K562 (cell line): Measurements from ENCODE around the gene TAF1A. TPM values are rescaled to one million over a fixed set of nuclear protein-coding genes. Genes with fewer than 3 reads are reported as not detected.

ENCODE experiments used
- ATAC-seq: fragments of 200-7000 bp; cut with Tn5 transposase; 3 replicates; pipeline ENCODE4 v1.9.1; 2020; ENCODE audit warnings: moderate library complexity
- BruUV-seq: library from RNA; stranded (reverse); fragments of 400-500 nt; replicated peaks from 2 replicates; lab custom pipeline; 2021; lab: Mats Ljungman, UMichigan
- CTCF ChIA-PET: fragments of 300-600 bp; formaldehyde crosslinking; extraction: SDS; loops from one replicate; lab custom pipeline; 2021; ENCODE audit warnings: low intra/inter-chr PET ratio; lab: Yijun Ruan, JAX
- POLR2A ChIA-PET: fragments of 300-600, 350-650 bp; sonication (Branson Sonifier 250); formaldehyde crosslinking; extraction: SDS; loops from one replicate; lab custom pipeline; 2021; ENCODE audit warnings: antibody characterized with exemption, inconsistent platforms; lab: Yijun Ruan, JAX
- DNase-seq, 4 experiments: peaks; one replicate each; pipeline versions ENCODE4 v3.0.0 to v3.0.0-alpha.2; 2011 to 2018; ENCODE audit warnings: low spot score in 3 of 4, mixed read lengths in 3 of 4; ENCODE audit errors: extremely low read depth in 1 of 4
- FAIRE-seq: peaks from 2 replicates; lab custom pipeline; 2011; peaks lifted over from hg19 to GRCh38; lab: Jason Lieb, UNC
- H2AFZ ChIP-seq: 2 replicates; pipeline ENCODE4 v1.6.0; 2011; ENCODE audit warnings: low read depth, low read length, control low read depth, inconsistent platforms
- H3K27ac ChIP-seq: fragments of 200-600 bp; 3 replicates; pipeline ENCODE4 v1.8.0; 2011; ENCODE audit warnings: low read depth, mild to moderate bottlenecking, control low read depth, inconsistent platforms, low read length, moderate library complexity, mixed read lengths; ENCODE audit errors: extremely low read depth
- H3K27me3 ChIP-seq, 2 experiments: fragments of 300-600 bp in 1 of 2; 2 replicates in 1 of 2; 3 replicates in 1 of 2; pipeline versions ENCODE4 v1.6.0 to v1.8.0; 2011; ENCODE audit warnings: inconsistent platforms in 2 of 2, low read length in 2 of 2, mild to moderate bottlenecking in 1 of 2, mixed read lengths in 1 of 2, moderate library complexity in 1 of 2; ENCODE audit not compliant: control insufficient read depth in 2 of 2, insufficient read depth in 2 of 2
- H3K36me3 ChIP-seq: fragments of 300-600 bp; 3 replicates; pipeline ENCODE4 v1.8.0; 2011; ENCODE audit warnings: mild to moderate bottlenecking, low read length, inconsistent platforms; ENCODE audit not compliant: control insufficient read depth, insufficient read depth
- H3K4me1 ChIP-seq, 2 experiments: fragments of 200-600 bp in 1 of 2; replicated peaks in 1 of 2; 2 replicates in 1 of 2; 3 replicates in 1 of 2; pipeline versions ENCODE4 v1.5.1 to v1.8.0; 2011; ENCODE audit warnings: inconsistent platforms in 2 of 2, low read length in 2 of 2, mild to moderate bottlenecking in 1 of 2, mixed read lengths in 1 of 2, moderate library complexity in 1 of 2; ENCODE audit not compliant: control insufficient read depth in 2 of 2, insufficient read depth in 2 of 2
- H3K4me2 ChIP-seq: 2 replicates; pipeline ENCODE4 v1.6.1; 2011; ENCODE audit warnings: low read length, control low read depth, inconsistent platforms, mixed read lengths; ENCODE audit not compliant: insufficient read depth
- H3K4me3 ChIP-seq: fragments of 200-600 bp; sonication (generic), shearing (Covaris generic); 2 replicates; pipeline ENCODE4 v1.5.1; 2016; ENCODE audit warnings: control low read depth, inconsistent platforms
- H3K79me2 ChIP-seq: fragments of 200-600 bp; 3 replicates; pipeline ENCODE4 v1.8.0; 2011; ENCODE audit warnings: low read length, inconsistent platforms; ENCODE audit not compliant: control insufficient read depth, insufficient read depth
- H3K9ac ChIP-seq, 2 experiments: 2 replicates each; pipeline versions ENCODE4 v1.6.0 to v1.6.1; 2011; ENCODE audit warnings: low read depth in 2 of 2, low read length in 2 of 2, control low read depth in 1 of 2, inconsistent platforms in 1 of 2, mild to moderate bottlenecking in 1 of 2, mixed read lengths in 1 of 2; ENCODE audit not compliant: insufficient read depth in 1 of 2
- H3K9me1 ChIP-seq: one replicate; pipeline ENCODE4 v1.6.0; 2011; ENCODE audit warnings: inconsistent platforms, mild to moderate bottlenecking, low read length, moderate library complexity; ENCODE audit not compliant: control insufficient read depth, insufficient read depth
- H3K9me3 ChIP-seq: replicated peaks from 2 replicates; pipeline ENCODE4 v1.5.1; 2011; ENCODE audit warnings: low read depth, low read length, inconsistent platforms; ENCODE audit not compliant: control insufficient read depth, insufficient read depth
- H4K20me1 ChIP-seq: replicated peaks from 2 replicates; pipeline ENCODE4 v1.6.1; 2011; ENCODE audit warnings: low read length, inconsistent platforms, mixed read lengths; ENCODE audit not compliant: control insufficient read depth, insufficient read depth
- CBX1 ChIP-seq: sonication (generic); IDR thresholded peaks from 2 replicates; pipeline ENCODE4 v1.6.1; 2016; ENCODE audit warnings: antibody characterized with exemption, low read depth, mild to moderate bottlenecking
- E2F4 ChIP-seq: sonication (generic); formaldehyde crosslinking; IDR thresholded peaks from 2 replicates; pipeline ENCODE4 v1.8.0; 2022; ENCODE audit warnings: mild to moderate bottlenecking, low read depth, missing genetic modification reagents
- FOSL1 ChIP-seq: fragments of 200-800 bp; sonication (Bioruptor generic); conservative IDR thresholded peaks from 2 replicates; pipeline ENCODE4 v1.6.1; 2016; ENCODE audit warnings: missing genetic modification characterization, missing compliant biosample characterization
- GTF2A2 ChIP-seq: IDR thresholded peaks from 2 replicates; pipeline ENCODE4 v1.6.1; 2016; ENCODE audit warnings: mild to moderate bottlenecking, missing genetic modification characterization, missing compliant biosample characterization
- PCBP2 ChIP-seq: fragments of 200-400 bp; formaldehyde crosslinking; IDR thresholded peaks from 2 replicates; pipeline ENCODE4 v1.6.1; 2018; ENCODE audit warnings: low read length, low read depth, mild to moderate bottlenecking, moderate library complexity; ENCODE audit not compliant: poor library complexity, severe bottlenecking
- REST ChIP-seq, 2 experiments: fragments of 450-650 bp; formaldehyde crosslinking in 1 of 2; IDR thresholded peaks; 2 replicates each; pipeline versions ENCODE4 v1.4.0 to v1.6.1; 2014 to 2020; ENCODE audit warnings: mild to moderate bottlenecking in 2 of 2, borderline replicate concordance in 1 of 2, low read depth in 1 of 2
- ZSCAN32 ChIP-seq: fragments of 450-650 bp; formaldehyde crosslinking; IDR thresholded peaks from 2 replicates; pipeline ENCODE4 v1.4.0; 2020; ENCODE audit warnings: mild to moderate bottlenecking, moderate library complexity
- WGBS: fragments of 100-300 bp; shearing (Covaris generic); methylation state at CpG from one replicate; pipeline ENCODE4 v1.1.6; 2016; ENCODE audit warnings: low coverage, mixed read lengths; ENCODE audit not compliant: insufficient coverage; ENCODE audit errors: missing lambda C conversion rate; 5-methylcytosine and 5-hydroxymethylcytosine counted together
- in situ Hi-C: fragments of 300-500 bp; cut with MboI; formaldehyde crosslinking; loops from 4 replicates; pipeline ENCODE4 v1.15.0; 2018; ENCODE audit warnings: inconsistent platforms, mixed read lengths
- intact Hi-C: fragments of 100-400 bp; cut with micrococcal nuclease; formaldehyde crosslinking; loops from 2 replicates; pipeline ENCODE4 v1.14.2; 2022
- polyA plus RNA-seq, 8 experiments: library from polyadenylated mRNA; depleted of rRNA in 4 of 8; stranded (reverse) in 5 of 8; unstranded in 3 of 8; fragments of >200 nt; fragmentation: Nextera tagmentation in 2 of 8; fragmentation: Illumina TruSeq in 1 of 8; extraction: Ambion mirVana in 2 of 8; extraction: Trizol in 1 of 8; gene quantifications; 2 replicates each; pipeline versions ENCODE4 v1.2.1 to v1.2.3, GENCODE V29; 2011 to 2014; ENCODE audit warnings: inconsistent platforms in 1 of 8, missing spikeins in 1 of 8
- total RNA-seq, 7 experiments: library from RNA; depleted of rRNA in 6 of 7; stranded (reverse); fragments of >200 nt in 6 of 7; fragmentation: Illumina TruSeq in 2 of 7; extraction: Trizol in 2 of 7; gene quantifications; 2 replicates each; pipeline versions ENCODE4 v1.2.1 to v1.2.3, GENCODE V29; 2011 to 2021; ENCODE audit warnings: low replicate concordance in 1 of 7

TAF1A gene
- total and polyA plus RNA-seq, 9 of the 15 experiments (the other 6 are each of a cell fraction or from before 2014, with no cell fraction given): 17.8 to 36.8 (median 25.3) TPM

GRCh38 chr1:222521299-222522104 lies 68.2 kb downstream of the TAF1A start:
- intact Hi-C loops (no loop called here), in situ Hi-C loops (no loop called here)
- POLR2A ChIA-PET: no interaction called here
- CTCF ChIA-PET: no interaction called here
- peak; percentile 84 for ATAC-seq
- peaks cover 15 to 29% of the 10 kb centered on the region in 2 experiments; a peak in 4 of 5 replicates for H3K27me3 ChIP-seq
- H4K20me1 ChIP-seq: no peaks in the 10 kb centered on the region
- H2AFZ ChIP-seq: no peak overlapping the region
- no peaks in the 10 kb centered on the region for H3K9me1 ChIP-seq
- H3K4me2 ChIP-seq: no peak overlapping the region; the same call in 1 of the 2 replicates
- no peaks in the 10 kb centered on the region for H3K36me3 ChIP-seq
- H3K79me2 ChIP-seq: no peaks in the 10 kb centered on the region
- no peak for FAIRE-seq
- 5% methylated on average over 7 of the region's 7 CpGs for WGBS
- H3K9ac ChIP-seq: no peak overlapping the region
- no peaks in the 10 kb centered on the region; a peak in 1 of 5 replicates for H3K4me1 ChIP-seq
- H3K27ac ChIP-seq: no peak overlapping the region
- no TSS peak for BruUV-seq
- no peaks in the 10 kb centered on the region for H3K9me3 ChIP-seq
- no peak overlapping the region for H3K4me3 ChIP-seq
- DNase-seq: peak in 1 of 4 experiments; percentile 24
- TF ChIP-seq GTF2A2 (tag) (no peak), CBX1 (0 out of 2 replicates have a peak, but pooled peaks have one; percentile 44), E2F4 (CRISPR knock-in tag) (no peak), ZSCAN32 (CRISPR knock-in tag) (no peak), PCBP2 (no peak), FOSL1 (tag) (0 out of 2 replicates have a peak, but pooled peaks have one; percentile 32), REST (IDR thresholded peaks at IDR 0.05; ENCODE audit: borderline replicate concordance) (peak; percentile 42; the same call in 1 of the 2 replicates), REST (CRISPR knock-in tag; IDR thresholded peaks at IDR 0.05; ENCODE audit: low read depth) (no peak)
